HepG2 (cell line): ENCODE measurements around the gene FLOT2.

Experiments
- CEBPB ChIP-seq: IDR thresholded peaks from 2 replicates; pipeline ENCODE4 v1.6.1; 2011; ENCODE audit warnings: low read depth, low read length, improper control_type of control experiment, borderline replicate concordance
- CTCF ChIP-seq: sonication (generic); formaldehyde crosslinking; IDR thresholded peaks from 2 replicates; pipeline ENCODE4 v1.5.0; 2020; ENCODE audit warnings: mild to moderate bottlenecking, missing genetic modification reagents, moderate library complexity
- SKIL ChIP-seq: sonication (generic); formaldehyde crosslinking; IDR thresholded peaks from 2 replicates; pipeline ENCODE4 v1.8.0; 2022; ENCODE audit warnings: missing genetic modification reagents, mild to moderate bottlenecking, moderate library complexity, borderline replicate concordance

- TF ChIP-seq CEBPB (no peak), CTCF (no peak), SKIL (CRISPR knock-in tag) (no peak)
Observed at GRCh38 chr17:28858801-28859355, 38.7 kb downstream of the FLOT2 start.
